KG1 (cell line): ENCODE measurements around the gene MRPL49.
"Not testable (repeated sequence)": the region's sequence is repeated elsewhere in the genome, so short reads cannot be mapped to it uniquely, and the experiment has no call there.

Experiments
- DNase-seq: peaks from one replicate; lab custom pipeline; 2025; lab: John Stamatoyannopoulos, UW

The MRPL49 gene

DNA sequence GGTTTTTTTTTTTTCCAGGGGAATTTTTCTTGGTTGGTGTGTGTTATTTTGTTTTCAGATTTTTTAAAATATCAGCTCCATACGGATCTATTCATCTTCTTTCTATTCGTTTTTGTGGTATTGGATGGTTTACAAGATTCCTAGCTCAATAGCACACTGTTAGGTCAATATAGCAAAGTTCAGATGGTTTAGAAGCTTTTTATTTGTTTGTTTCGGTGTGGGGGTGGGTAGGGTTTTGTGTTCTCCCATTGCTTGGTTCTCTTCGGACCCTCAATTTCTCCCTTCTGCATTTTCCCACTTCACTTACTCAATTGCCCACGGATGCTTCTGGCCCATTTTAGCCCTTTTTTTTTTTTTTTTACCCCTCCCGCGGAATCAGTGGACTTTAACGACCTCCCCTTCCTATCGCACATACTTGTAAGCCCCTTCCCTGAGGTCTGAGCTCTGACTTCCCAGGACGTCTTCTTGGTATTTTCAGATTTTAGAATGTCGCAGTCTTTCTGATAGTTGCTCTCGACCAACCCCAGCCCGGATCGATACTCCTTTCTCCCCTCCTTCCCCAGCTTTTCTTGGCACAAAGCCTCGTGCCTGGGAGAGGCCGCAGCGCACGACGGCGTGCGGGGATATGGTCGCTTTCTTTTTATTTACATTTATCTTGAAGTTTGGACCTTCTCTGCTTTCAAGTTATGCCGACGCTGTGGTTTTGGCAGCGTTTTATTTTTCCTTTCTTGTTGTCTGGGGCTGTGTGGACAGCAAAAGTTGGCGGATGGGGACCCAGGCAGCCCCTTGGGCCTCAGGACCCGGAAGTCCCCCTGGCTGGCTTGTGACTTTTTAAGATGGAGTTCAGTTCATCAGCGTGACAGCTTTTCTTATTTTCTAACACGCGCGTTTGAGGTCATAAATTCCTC is 43.5 kb downstream of the MRPL49 start:
- DNase-seq: no peak

DNA sequence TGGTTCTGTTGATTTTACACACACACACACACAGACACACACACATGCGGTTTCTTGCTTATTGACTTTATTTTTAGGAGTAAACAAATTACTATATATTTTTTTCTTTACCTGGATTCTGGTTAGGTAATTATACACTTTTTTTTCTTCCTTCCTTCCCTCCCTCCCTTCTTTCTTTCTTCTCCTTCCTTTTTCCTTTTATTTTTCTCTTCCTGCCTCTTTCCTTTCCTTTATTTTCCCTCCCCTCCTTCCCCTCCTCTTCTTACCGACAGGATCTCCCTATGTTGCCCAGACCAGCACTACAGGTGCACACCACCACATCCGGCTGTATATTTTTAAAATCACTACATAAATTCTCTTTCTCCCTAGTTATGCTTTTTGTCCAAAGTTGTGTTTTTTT is 44.8 kb downstream of the MRPL49 start:
- DNase-seq: no peak

- DNase-seq: no peak
Measured at GRCh38 chr11:65167656-65168055, 45.5 kb downstream of the MRPL49 start.

GRCh38 chr11:65169164-65169641 is 47.1 kb downstream of the MRPL49 start:
- peak; percentile 90 for DNase-seq

DNA sequence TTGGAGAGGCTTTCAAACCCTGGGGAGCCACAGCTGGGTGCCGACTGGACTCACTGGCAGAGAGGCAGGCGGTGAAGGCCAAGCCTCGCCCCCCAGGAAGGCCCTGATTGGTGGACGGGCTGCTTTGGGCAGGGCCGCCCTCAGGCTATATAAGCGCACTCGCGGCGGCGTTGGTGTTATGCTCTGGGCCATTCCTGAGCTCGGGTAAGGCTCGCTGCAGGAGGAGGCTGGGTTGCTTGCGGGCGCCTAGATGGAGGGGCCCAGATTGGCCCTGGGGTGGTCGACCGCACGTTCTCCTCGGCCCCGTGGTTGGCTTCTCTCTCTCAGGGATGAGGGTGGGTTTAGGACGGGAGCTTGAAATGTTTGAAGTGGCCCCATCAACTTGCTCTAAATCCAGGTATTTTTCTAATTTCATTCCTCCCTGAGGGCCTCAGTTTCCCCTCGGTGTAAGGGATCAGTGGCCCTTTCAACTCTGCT is 48.0 kb downstream of the MRPL49 start, which contains the start of gene SPDYC:
Gene SPDYC, plus strand, starts transcription at position 176 of the 477 bp plus-strand sequence. CDS start 1,125 bp downstream, outside the sequence.
- DNase-seq: no peak

DNA sequence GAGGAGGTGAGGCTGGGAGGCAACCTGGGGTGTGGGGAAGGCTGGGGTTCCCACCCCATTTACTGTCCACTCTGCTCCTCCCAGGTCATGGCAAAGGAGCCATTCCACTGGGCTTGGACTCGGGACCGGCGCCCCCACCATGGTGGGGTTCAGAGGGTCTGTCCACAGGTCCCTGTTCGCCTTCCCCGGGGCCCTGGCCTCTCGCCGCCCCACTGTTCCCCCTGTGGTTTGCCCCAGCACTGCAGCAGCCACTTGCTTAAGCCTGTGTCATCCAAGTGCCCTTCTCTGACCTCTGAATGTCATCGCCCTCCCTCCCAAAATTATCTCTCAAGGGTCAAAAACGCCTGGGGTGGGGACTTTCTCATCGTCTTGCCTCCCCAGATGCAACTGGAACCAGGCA is 50.5 kb downstream of the MRPL49 start:
- DNase-seq: no peak

- DNase-seq: not testable (repeated sequence)
Measured at GRCh38 chr11:65174571-65175010, 52.5 kb downstream of the MRPL49 start.
